Neural progenitor cell (in vitro differentiated cells): Measurements from ENCODE around the gene GCNA. TPM values are rescaled to one million over a fixed set of nuclear protein-coding genes. Genes with fewer than 3 reads are reported as not detected.

Source experiments
- DNase-seq: peaks from one replicate; pipeline ENCODE4 v3.0.0-alpha.2; 2016; ENCODE audit warnings: low spot score
- H2AFZ ChIP-seq: fragments of 200-600 bp; sonication (generic); replicated peaks from 2 replicates; pipeline ENCODE4 v1.6.1; 2016; ENCODE audit warnings: antibody characterized with exemption
- H3F3A ChIP-seq: fragments of 200-600 bp; sonication (generic); 2 replicates; pipeline ENCODE4 v1.6.1; 2016; ENCODE audit warnings: antibody characterized with exemption, low read depth
- H3K27ac ChIP-seq: fragments of 200-600 bp; sonication (generic); 2 replicates; pipeline ENCODE4 v1.5.1; 2016; ENCODE audit warnings: mild to moderate bottlenecking
- H3K27me3 ChIP-seq: fragments of 200-600 bp; sonication (generic); 2 replicates; pipeline ENCODE4 v1.6.1; 2016; ENCODE audit warnings: mild to moderate bottlenecking, moderate library complexity
- H3K36me3 ChIP-seq: fragments of 200-600 bp; sonication (generic); 2 replicates; pipeline ENCODE4 v1.5.1; 2016
- H3K4me1 ChIP-seq: fragments of 200-600 bp; sonication (generic); 2 replicates; pipeline ENCODE4 v1.6.1; 2016; ENCODE audit warnings: mixed run types
- H3K4me2 ChIP-seq: fragments of 200-600 bp; sonication (generic); 2 replicates; pipeline ENCODE4 v1.6.1; 2016
- H3K4me3 ChIP-seq: fragments of 200-600 bp; sonication (generic); 2 replicates; pipeline ENCODE4 v1.5.1; 2016
- H3K79me2 ChIP-seq: fragments of 200-600 bp; sonication (generic); 2 replicates; pipeline ENCODE4 v1.6.1; 2016; ENCODE audit warnings: low read depth
- H3K9ac ChIP-seq: fragments of 200-600 bp; sonication (generic); 2 replicates; pipeline ENCODE4 v1.6.1; 2016
- H3K9me3 ChIP-seq: fragments of 200-600 bp; sonication (generic); 2 replicates; pipeline ENCODE4 v1.5.1; 2016; ENCODE audit warnings: low read depth
- H4K20me1 ChIP-seq: fragments of 200-600 bp; sonication (generic); 2 replicates; pipeline ENCODE4 v1.6.1; 2016; ENCODE audit warnings: low read depth
- H3K27ac Mint-ChIP-seq: 3 replicates; pipeline ENCODE4 v1.8.0; 2021; ENCODE audit warnings: mixed read lengths
- H3K27me3 Mint-ChIP-seq: 2 replicates; pipeline ENCODE4 v1.8.0; 2022; ENCODE audit warnings: low read depth, mild to moderate bottlenecking, inconsistent platforms, moderate library complexity, mixed read lengths; ENCODE audit not compliant: insufficient read depth
- H3K36me3 Mint-ChIP-seq: 3 replicates; pipeline ENCODE4 v1.8.0; 2021; ENCODE audit warnings: mixed read lengths
- H3K4me1 Mint-ChIP-seq: 3 replicates; pipeline ENCODE4 v1.8.0; 2021; ENCODE audit warnings: mixed read lengths
- H3K4me3 Mint-ChIP-seq: 3 replicates; pipeline ENCODE4 v1.8.0; 2021; ENCODE audit warnings: mild to moderate bottlenecking, moderate library complexity, mixed read lengths
- H3K9me3 Mint-ChIP-seq: 3 replicates; pipeline ENCODE4 v1.8.0; 2020; ENCODE audit warnings: mixed read lengths
- EZH2 ChIP-seq: fragments of 200-600 bp; sonication (generic); IDR thresholded peaks from 2 replicates; pipeline ENCODE4 v1.6.1; 2017; ENCODE audit warnings: antibody characterized with exemption, mild to moderate bottlenecking, moderate library complexity
- EZH2phosphoT487 ChIP-seq: fragments of 200-600 bp; sonication (generic); IDR thresholded peaks from 2 replicates; pipeline ENCODE4 v1.6.1; 2017; ENCODE audit warnings: antibody characterized with exemption
- total RNA-seq: library from RNA; depleted of rRNA; stranded (reverse); fragments of >200 nt; gene quantifications from 2 replicates; pipeline ENCODE4 v1.2.3, GENCODE V29; 2015; ENCODE audit warnings: low replicate concordance
- TF ChIP-seq, protein P1 (sequence below): fragments of 200-600 bp; sonication (generic); IDR thresholded peaks from 2 replicates; pipeline ENCODE4 v1.5.1; 2017; ENCODE audit warnings: antibody characterized with exemption, mild to moderate bottlenecking

Gene GCNA
- total RNA-seq, 1 donor from 2014 or later, result 0.97 TPM

GRCh38 chrX:71652405-71652804 lies 74.2 kb downstream of the GCNA start:
- H3K27me3 Mint-ChIP-seq, result peaks cover 5% of the 10 kb centered on the region
- H3K9ac ChIP-seq, result no peak overlapping the region

DNA sequence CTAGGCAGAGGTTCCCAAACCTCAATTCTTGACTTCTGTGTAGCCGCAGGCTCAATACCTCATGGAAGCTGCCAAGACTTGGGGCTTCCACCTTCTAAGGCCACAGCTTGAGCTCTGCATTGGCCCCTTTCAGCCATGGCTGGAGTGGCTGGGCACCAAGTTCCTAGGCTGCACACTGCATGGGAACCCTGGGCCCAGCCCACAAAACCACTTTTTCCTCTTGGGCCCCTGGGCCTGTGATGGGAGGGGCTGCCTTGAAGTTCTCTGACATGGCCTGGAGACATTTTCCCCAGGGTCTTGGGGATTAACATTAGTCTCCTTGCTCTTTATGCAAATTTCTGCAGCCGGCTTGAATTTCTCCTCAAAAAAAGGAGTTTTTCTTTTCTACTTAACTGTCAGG lies 75.1 kb downstream of the GCNA start:
- H3K36me3 Mint-ChIP-seq, result no peaks in the 10 kb centered on the region
- Histone ChIP-seq H3K36me3 (no peaks in the 10 kb centered on the region), H4K20me1 (no peaks in the 10 kb centered on the region), H3K27me3 (no peaks in the 10 kb centered on the region), H3K4me3 (no peak overlapping the region), H3K4me2 (no peak overlapping the region), H2AFZ (no peak overlapping the region), H3F3A (no peaks in the 10 kb centered on the region), H3K4me1 (no peaks in the 10 kb centered on the region), H3K79me2 (no peaks in the 10 kb centered on the region), H3K27ac (no peak overlapping the region), H3K9me3 (no peaks in the 10 kb centered on the region), H3K9ac (no peak overlapping the region)
- no peak for DNase-seq
- no peak for TF ChIP-seq EZH2phosphoT487
- TF ChIP-seq EZH2, result no peak
- TF ChIP-seq, protein P1, sequence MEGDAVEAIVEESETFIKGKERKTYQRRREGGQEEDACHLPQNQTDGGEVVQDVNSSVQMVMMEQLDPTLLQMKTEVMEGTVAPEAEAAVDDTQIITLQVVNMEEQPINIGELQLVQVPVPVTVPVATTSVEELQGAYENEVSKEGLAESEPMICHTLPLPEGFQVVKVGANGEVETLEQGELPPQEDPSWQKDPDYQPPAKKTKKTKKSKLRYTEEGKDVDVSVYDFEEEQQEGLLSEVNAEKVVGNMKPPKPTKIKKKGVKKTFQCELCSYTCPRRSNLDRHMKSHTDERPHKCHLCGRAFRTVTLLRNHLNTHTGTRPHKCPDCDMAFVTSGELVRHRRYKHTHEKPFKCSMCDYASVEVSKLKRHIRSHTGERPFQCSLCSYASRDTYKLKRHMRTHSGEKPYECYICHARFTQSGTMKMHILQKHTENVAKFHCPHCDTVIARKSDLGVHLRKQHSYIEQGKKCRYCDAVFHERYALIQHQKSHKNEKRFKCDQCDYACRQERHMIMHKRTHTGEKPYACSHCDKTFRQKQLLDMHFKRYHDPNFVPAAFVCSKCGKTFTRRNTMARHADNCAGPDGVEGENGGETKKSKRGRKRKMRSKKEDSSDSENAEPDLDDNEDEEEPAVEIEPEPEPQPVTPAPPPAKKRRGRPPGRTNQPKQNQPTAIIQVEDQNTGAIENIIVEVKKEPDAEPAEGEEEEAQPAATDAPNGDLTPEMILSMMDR, result no peak
- no peaks in the 10 kb centered on the region for H3K4me1 Mint-ChIP-seq
- H3K27ac Mint-ChIP-seq, result no peak overlapping the region
- H3K27me3 Mint-ChIP-seq, result peaks cover 5% of the 10 kb centered on the region
- no peak overlapping the region for H3K4me3 Mint-ChIP-seq
- H3K9me3 Mint-ChIP-seq, result no peaks in the 10 kb centered on the region

More at GRCh38 chrX:71652405-71652804, 74.2 kb downstream of the GCNA start:
- H3K9me3 ChIP-seq, result no peaks in the 10 kb centered on the region
- no peaks in the 10 kb centered on the region for H3K27me3 ChIP-seq
- no peak overlapping the region for H3K4me3 ChIP-seq
- Mint-ChIP-seq H3K4me1 (no peaks in the 10 kb centered on the region), H3K27ac (no peak overlapping the region), H3K36me3 (no peaks in the 10 kb centered on the region), H3K4me3 (no peak overlapping the region), H3K9me3 (peaks cover 5% of the 10 kb centered on the region)
- peak; percentile 61 for DNase-seq
- H3F3A ChIP-seq, result no peaks in the 10 kb centered on the region
- H4K20me1 ChIP-seq, result no peaks in the 10 kb centered on the region
- no peaks in the 10 kb centered on the region for H3K4me1 ChIP-seq
- H3K79me2 ChIP-seq, result no peaks in the 10 kb centered on the region
- H3K27ac ChIP-seq, result no peak overlapping the region
- TF ChIP-seq, protein P1, result peak; percentile 66
- TF ChIP-seq EZH2 (no peak), EZH2phosphoT487 (no peak)
- peak overlapping the region; percentile 76 for H2AFZ ChIP-seq
- H3K36me3 ChIP-seq, result no peaks in the 10 kb centered on the region
- no peak overlapping the region for H3K4me2 ChIP-seq

DNA sequence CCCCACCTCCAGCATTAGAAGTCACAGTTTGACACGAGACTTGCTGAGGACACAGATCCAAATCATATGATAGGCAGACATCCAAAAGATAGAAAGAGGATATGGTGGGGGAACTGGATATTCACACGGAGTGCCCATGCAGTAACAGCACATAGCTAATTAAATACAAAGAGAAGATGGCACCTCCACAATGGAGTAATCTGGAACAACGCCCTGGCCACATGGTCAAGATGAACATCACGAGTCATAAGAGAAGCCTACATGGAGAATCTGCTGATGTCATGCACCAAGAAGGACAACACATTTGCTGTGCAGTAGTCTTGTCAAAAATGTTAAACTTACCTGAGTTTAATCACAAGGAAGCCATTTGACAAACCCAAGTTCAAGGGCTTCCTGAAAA lies 79.0 kb downstream of the GCNA start:
- no peak overlapping the region for H3K4me3 ChIP-seq
- H3K79me2 ChIP-seq, result no peaks in the 10 kb centered on the region
- Mint-ChIP-seq H3K4me1 (no peaks in the 10 kb centered on the region), H3K27ac (no peak overlapping the region), H3K36me3 (no peaks in the 10 kb centered on the region), H3K27me3 (peaks cover 9% of the 10 kb centered on the region), H3K9me3 (peaks cover 7% of the 10 kb centered on the region), H3K4me3 (no peak overlapping the region)
- no peaks in the 10 kb centered on the region for H4K20me1 ChIP-seq
- H3F3A ChIP-seq, result no peaks in the 10 kb centered on the region
- H3K9ac ChIP-seq, result no peak overlapping the region
- H3K27ac ChIP-seq, result no peak overlapping the region
- H2AFZ ChIP-seq, result no peak overlapping the region
- H3K36me3 ChIP-seq, result no peaks in the 10 kb centered on the region
- no peaks in the 10 kb centered on the region for H3K27me3 ChIP-seq
- H3K4me1 ChIP-seq, result no peaks in the 10 kb centered on the region
- TF ChIP-seq, protein P1, result no peak
- TF ChIP-seq EZH2phosphoT487, result no peak
- TF ChIP-seq EZH2, result no peak
- DNase-seq, result no peak
- no peaks in the 10 kb centered on the region for H3K9me3 ChIP-seq
- H3K4me2 ChIP-seq, result no peak overlapping the region
